Measurements from ENCODE around the gene SPATA31C1. TPM values are rescaled to one million over a fixed set of nuclear protein-coding genes. Genes with fewer than 3 reads are reported as not detected.

SPATA31C1 gene
- total RNA-seq, 1 donor from 2014 or later: not detected

DNA sequence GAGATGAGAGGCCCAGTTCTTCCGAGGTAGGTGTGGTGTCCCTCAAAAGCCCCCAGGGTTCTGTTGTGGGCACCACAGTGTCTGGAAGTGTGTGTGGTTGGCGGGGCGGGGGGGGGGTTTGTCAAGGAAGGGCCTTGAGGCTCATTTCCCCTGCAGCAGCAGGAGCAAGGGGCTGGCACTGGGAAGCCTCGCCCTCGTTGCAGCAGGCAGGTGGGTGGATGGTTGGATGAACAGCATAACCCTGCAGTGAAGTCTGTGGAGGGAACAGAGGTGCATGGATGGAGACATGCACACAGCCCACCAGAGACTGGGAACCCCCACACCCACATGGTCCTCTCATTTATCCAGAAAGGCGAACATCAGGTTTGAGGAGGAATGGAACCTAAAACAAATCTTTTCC lies 37.1 kb upstream of the SPATA31C1 start:
- no peaks in the 10 kb centered on the region for H3K9me3 Mint-ChIP-seq
- intact Hi-C loops (cut with micrococcal nuclease): no loop called here
- peaks cover 3% of the 10 kb centered on the region for H3K4me1 Mint-ChIP-seq (ENCODE audit: low read depth)
- H3K27me3 Mint-ChIP-seq (ENCODE audit: low read depth): no peaks in the 10 kb centered on the region
- H3K36me3 Mint-ChIP-seq (ENCODE audit: low read depth): no peaks in the 10 kb centered on the region
- H3K27ac Mint-ChIP-seq: no peak overlapping the region
- no peak for DNase-seq (ENCODE audit: low spot score)
- no peak overlapping the region for H3K4me3 Mint-ChIP-seq (ENCODE audit: low read depth)

DNA sequence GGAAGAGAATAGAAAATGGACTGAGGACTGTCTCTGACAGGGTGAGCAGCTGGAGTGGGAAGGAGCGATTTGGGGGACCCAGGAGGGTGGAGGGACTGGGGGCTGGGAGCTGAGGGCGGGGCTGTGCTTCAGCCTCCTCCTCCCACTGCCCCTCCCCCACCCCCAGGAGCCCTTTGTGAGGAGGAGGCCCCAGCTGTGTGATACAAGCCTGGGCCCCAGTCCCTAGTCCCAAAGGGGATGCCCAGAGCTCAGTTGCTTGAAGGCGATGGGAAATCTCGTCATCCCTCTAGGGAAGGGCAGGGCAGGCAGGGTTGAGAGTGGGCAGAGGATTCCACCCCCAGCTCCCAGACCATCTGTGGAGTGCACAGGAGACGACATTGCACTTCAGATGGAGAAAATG lies 35.1 kb upstream of the SPATA31C1 start, which contains the start of gene SPATA31E1:
TSS of gene SPATA31E1 (plus strand) at position 251 of the 400 bp plus-strand sequence. CDS start at position 266, 15 bp downstream.
- Mint-ChIP-seq H3K4me1 (ENCODE audit: low read depth) (peaks cover 3% of the 10 kb centered on the region), H3K27me3 (ENCODE audit: low read depth) (no peaks in the 10 kb centered on the region), H3K36me3 (ENCODE audit: low read depth) (no peaks in the 10 kb centered on the region), H3K4me3 (ENCODE audit: low read depth) (no peak within 1 kb of the TSS), H3K9me3 (no peaks in the 10 kb centered on the region), H3K27ac (no peak within 1 kb of the TSS)
- intact Hi-C loops (cut with micrococcal nuclease): no loop called here
- no peak for DNase-seq (ENCODE audit: low spot score)

DNA sequence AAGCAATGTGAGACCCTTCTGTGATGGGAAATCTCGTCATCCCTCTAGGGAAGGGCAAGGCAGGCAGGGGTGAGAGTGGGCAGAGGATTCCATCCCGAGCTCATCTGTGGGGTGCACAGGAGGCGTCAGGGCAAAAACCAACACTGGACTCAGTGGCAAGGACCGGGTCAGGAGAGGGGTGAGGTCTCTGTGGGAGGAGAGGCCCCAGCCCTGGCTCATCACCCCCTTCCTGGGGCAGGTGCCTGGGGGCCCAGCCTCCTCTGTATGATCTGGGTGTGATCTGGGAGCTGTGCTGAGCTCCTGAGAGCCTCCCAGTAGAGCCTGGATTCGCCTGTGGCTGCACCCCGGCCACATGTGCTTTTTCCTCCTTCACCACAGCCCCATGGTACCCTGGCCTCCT lies 34.5 kb upstream of the SPATA31C1 start:
- intact Hi-C loops (cut with micrococcal nuclease): no loop called here
- Mint-ChIP-seq H3K4me3 (ENCODE audit: low read depth) (no peak overlapping the region), H3K9me3 (no peaks in the 10 kb centered on the region), H3K36me3 (ENCODE audit: low read depth) (no peaks in the 10 kb centered on the region), H3K4me1 (ENCODE audit: low read depth) (peaks cover 3% of the 10 kb centered on the region), H3K27me3 (ENCODE audit: low read depth) (no peaks in the 10 kb centered on the region), H3K27ac (no peak overlapping the region)
- DNase-seq (ENCODE audit: low spot score): no peak

DNA sequence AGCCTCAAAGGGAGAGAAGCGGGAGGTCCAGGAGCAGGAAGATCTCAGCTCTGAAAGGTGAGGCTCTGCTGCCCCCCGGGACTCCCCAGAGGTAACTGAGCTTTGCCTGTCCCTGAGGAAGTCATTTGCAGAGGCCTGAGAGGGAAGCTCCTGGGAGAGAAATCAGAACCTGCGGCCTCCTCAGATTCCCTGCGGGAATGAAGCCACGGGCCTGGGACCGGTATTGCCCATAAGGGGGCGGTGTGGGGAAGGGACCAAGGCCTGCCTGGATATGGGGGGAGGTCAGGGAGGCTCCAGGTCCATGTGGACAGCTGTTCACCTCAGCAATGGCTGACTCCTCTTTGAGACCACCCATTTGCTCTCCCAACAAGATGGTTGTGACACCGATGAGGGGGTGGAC lies 33.8 kb upstream of the SPATA31C1 start:
- Mint-ChIP-seq H3K4me1 (ENCODE audit: low read depth) (no peaks in the 10 kb centered on the region), H3K36me3 (ENCODE audit: low read depth) (no peaks in the 10 kb centered on the region), H3K9me3 (no peaks in the 10 kb centered on the region), H3K27ac (no peak overlapping the region), H3K27me3 (ENCODE audit: low read depth) (no peaks in the 10 kb centered on the region), H3K4me3 (ENCODE audit: low read depth) (no peak overlapping the region)
- DNase-seq (ENCODE audit: low spot score): no peak
- intact Hi-C loops (cut with micrococcal nuclease): no loop called here

DNA sequence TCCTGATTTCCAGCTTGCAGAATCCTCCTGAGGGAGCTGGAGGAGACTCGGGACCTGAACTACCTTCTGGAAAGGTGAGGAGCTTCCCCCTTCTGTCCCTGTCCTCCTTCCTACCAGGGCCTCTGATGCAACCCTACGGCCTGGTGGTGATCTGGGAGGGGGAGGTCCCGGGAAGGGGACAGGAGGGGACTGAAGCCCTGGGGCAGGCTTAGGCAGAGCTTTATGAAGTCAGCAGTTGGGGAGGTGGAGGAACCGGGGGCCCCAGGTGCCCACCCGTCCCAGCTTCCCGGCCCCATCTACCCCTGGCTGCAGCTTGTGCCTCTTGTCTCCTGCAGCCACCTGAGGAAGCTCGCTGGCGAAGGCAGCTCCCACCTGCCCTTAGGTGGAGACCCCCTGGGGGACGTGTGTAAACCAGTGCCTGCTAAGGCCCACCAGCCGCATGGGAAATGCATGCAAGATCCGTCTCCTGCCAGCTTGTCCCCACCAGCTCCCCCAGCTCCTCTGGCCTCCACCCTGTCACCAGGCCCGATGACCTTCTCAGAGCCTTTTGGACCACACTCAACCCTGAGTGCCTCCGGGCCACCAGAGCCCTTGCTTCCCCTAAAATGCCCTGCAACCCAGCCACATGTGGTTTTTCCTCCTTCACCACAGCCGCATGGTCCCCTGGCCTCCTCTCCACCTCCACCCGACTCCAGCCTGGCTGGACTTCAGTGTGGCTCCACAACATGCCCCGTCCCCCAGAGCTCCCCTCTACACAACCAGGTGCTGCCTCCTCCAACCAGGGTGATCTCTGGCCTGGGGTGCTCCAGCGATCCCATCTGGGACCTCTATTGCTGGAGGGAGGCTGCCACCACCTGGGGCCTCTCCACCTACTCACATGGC lies 32.9 kb upstream of the SPATA31C1 start:
- H3K27ac Mint-ChIP-seq: no peak overlapping the region
- intact Hi-C loops (cut with micrococcal nuclease): no loop called here
- DNase-seq (ENCODE audit: low spot score): no peak

DNA sequence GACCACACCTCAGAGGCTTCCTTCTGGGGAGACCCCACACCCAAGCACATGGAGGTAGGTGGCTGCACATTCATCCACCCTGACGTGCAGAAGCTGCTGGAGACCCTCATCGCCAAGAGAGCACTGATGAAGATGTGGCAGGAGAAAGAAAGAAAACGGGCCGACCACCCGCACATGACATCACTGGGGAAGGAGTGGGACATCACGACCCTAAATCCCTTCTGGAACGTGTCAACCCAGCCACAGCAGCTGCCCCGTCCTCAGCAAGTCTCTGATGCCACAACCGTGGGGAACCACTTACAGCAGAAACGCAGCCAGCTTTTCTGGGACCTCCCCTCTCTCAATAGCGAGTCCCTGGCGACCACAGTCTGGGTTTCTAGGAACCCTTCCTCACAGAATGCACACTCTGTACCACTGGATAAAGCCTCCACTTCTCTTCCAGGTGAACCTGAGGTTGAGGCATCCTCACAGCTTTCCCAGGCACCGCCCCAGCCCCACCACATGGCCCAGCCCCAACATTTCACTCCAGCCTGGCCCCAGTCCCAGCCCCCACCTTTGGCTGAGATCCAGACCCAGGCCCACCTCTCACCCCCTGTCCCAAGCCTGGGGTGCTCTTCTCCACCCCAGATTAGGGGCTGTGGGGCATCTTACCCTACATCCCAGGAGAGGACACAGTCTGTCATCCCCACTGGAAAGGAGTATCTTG lies 32.1 kb upstream of the SPATA31C1 start:
- no peaks in the 10 kb centered on the region for H3K36me3 Mint-ChIP-seq (ENCODE audit: low read depth)
- intact Hi-C loops (cut with micrococcal nuclease): no loop called here
- no peaks in the 10 kb centered on the region for H3K9me3 Mint-ChIP-seq
- no peak for DNase-seq (ENCODE audit: low spot score)
- no peak overlapping the region for H3K27ac Mint-ChIP-seq
- H3K4me3 Mint-ChIP-seq (ENCODE audit: low read depth): no peak overlapping the region
- no peaks in the 10 kb centered on the region for H3K27me3 Mint-ChIP-seq (ENCODE audit: low read depth)
- no peaks in the 10 kb centered on the region for H3K4me1 Mint-ChIP-seq (ENCODE audit: low read depth)

More for the DNA sequence above, 32.9 kb upstream of the SPATA31C1 start:
- Mint-ChIP-seq H3K27me3 (ENCODE audit: low read depth) (no peaks in the 10 kb centered on the region), H3K9me3 (no peaks in the 10 kb centered on the region), H3K4me3 (ENCODE audit: low read depth) (no peak overlapping the region), H3K4me1 (ENCODE audit: low read depth) (no peaks in the 10 kb centered on the region), H3K36me3 (ENCODE audit: low read depth) (no peaks in the 10 kb centered on the region)

DNA sequence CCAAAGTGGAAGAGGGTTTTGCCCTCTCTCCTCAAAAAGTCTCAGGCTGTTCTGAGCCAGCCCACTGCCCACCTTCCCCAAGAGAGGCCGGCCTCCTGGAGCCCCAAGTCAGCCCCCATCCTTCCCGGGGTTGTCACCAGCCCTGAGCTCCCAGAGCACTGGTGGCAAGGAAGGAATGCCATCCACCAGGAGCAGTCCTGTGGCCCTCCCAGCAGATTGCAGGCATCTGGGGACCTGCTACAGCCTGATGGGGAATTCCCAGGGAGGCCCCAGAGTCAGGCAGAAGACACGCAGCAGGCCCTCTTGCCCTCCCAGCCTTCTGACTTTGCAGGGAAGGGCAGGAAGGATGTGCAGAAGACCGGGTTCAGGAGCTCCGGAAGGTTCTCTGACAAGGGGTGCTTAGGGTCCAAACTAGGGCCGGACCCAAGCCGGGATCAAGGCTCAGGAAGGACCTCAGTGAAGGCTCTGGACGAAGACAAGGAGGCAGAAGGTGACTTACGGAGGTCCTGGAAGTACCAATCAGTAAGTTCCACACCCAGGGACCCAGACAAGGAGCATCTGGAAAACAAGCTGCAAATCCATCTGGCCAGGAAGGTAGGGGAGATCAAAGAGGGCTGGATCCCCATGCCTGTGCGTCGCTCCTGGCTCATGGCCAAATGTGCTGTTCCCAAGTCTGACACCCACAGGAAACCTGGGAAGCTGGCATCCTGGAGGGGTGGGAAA lies 31.4 kb upstream of the SPATA31C1 start:
- no peak for DNase-seq (ENCODE audit: low spot score)
- H3K27ac Mint-ChIP-seq: no peak overlapping the region

DNA sequence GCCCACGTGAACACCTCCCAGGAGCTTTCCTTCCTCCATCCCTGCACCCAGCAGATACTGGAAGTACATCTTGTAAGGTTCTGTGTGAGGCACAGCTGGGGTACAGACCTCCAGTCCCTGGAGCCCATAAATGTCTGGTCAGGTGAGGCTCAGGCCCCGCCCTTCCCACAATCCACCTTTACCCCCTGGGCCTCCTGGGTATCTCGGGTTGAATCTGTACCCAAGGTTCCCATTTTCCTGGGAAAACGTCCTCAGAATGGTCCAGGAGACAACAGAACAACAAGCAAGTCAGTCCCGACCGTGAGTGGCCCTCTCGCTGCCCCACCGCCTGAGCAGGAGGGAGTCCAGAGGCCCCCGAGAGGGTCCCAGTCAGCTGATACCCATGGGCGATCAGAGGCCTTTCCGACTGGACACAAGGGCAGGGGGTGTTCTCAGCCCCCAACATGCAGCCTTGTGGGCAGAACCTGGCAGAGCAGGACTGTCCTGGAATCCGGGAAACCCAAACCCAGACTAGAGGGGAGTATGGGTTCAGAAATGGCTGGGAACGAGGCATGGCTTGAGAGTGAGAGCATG lies 30.7 kb upstream of the SPATA31C1 start:
- Mint-ChIP-seq H3K27ac (no peak overlapping the region), H3K9me3 (no peaks in the 10 kb centered on the region), H3K4me3 (ENCODE audit: low read depth) (no peak overlapping the region), H3K36me3 (ENCODE audit: low read depth) (no peaks in the 10 kb centered on the region), H3K4me1 (ENCODE audit: low read depth) (no peaks in the 10 kb centered on the region), H3K27me3 (ENCODE audit: low read depth) (no peaks in the 10 kb centered on the region)
- no peak for DNase-seq (ENCODE audit: low spot score)
- intact Hi-C loops (cut with micrococcal nuclease): no loop called here

More for the DNA sequence above, 31.4 kb upstream of the SPATA31C1 start:
- Mint-ChIP-seq H3K4me3 (ENCODE audit: low read depth) (no peak overlapping the region), H3K4me1 (ENCODE audit: low read depth) (no peaks in the 10 kb centered on the region), H3K36me3 (ENCODE audit: low read depth) (no peaks in the 10 kb centered on the region), H3K9me3 (no peaks in the 10 kb centered on the region), H3K27me3 (ENCODE audit: low read depth) (no peaks in the 10 kb centered on the region)
- intact Hi-C loops (cut with micrococcal nuclease): no loop called here

DNA sequence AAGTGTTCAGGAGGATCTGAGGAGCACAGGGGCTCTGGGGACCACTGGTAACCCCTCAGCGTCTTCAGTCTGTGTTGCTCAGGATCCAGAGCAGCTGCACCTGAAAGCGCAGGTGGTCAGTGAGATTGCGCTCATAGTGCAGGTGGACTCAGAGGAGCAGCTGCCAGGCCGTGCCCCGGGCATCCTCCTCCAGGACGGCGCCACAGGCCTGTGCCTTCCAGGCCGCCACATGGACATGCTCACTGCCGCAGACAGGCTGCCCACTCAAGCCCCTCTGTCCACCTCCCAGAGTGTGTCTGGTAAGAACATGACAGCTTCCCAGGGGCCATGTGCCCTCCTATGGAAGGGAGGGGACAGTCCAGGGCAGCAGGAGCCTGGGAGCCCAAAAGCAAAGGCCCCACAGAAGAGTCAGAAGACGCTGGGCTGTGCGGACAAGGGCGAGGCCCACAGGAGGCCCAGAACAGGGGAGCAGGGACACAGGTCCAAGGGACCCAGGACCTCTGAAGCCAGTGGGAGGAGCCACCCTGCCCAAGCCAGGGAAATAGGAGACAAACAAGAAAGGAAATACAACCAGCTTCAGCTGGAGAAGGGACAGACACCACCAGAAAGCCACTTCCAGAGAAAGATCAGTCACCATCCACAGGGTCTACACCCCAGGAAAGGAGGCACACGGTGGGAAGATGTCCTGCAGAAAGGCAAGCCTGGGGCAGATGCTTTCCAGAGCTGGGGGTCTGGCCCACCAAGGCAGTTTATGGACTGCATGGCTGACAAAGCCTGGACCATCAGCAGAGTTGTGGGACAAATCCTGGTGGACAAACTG lies 29.9 kb upstream of the SPATA31C1 start:
- Mint-ChIP-seq H3K4me1 (ENCODE audit: low read depth) (peaks cover under 1% of the 10 kb centered on the region), H3K4me3 (ENCODE audit: low read depth) (no peak overlapping the region), H3K27ac (no peak overlapping the region), H3K9me3 (no peaks in the 10 kb centered on the region), H3K36me3 (ENCODE audit: low read depth) (no peaks in the 10 kb centered on the region), H3K27me3 (ENCODE audit: low read depth) (peaks cover 5% of the 10 kb centered on the region)
- no peak for DNase-seq (ENCODE audit: low spot score)
- intact Hi-C loops (cut with micrococcal nuclease): no loop called here

DNA sequence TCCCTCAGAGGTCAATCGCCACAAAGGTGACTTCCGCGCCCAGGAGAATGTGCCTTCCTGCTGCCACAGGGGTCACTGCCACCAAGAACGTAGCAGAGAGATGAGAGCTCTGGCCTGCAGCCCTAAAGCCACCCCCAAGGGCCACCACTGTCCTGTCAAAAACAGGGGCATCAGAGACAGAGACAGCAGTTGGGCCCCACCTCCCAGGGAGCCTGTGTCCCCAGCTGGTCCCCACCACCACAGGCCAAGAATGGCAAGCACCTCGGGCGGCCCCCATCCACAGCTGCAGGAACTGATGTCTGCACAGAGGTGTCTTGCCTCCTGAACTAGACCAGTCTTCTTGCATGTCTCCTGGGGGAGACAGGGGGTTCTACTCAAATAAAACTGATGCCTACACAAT lies 29.3 kb upstream of the SPATA31C1 start:
- Mint-ChIP-seq H3K27ac (no peak overlapping the region), H3K9me3 (no peaks in the 10 kb centered on the region), H3K4me1 (ENCODE audit: low read depth) (peaks cover 2% of the 10 kb centered on the region), H3K4me3 (ENCODE audit: low read depth) (no peak overlapping the region), H3K36me3 (ENCODE audit: low read depth) (no peaks in the 10 kb centered on the region), H3K27me3 (ENCODE audit: low read depth) (peaks cover 5% of the 10 kb centered on the region)
- DNase-seq (ENCODE audit: low spot score): no peak
- intact Hi-C loops (cut with micrococcal nuclease): no loop called here

DNA sequence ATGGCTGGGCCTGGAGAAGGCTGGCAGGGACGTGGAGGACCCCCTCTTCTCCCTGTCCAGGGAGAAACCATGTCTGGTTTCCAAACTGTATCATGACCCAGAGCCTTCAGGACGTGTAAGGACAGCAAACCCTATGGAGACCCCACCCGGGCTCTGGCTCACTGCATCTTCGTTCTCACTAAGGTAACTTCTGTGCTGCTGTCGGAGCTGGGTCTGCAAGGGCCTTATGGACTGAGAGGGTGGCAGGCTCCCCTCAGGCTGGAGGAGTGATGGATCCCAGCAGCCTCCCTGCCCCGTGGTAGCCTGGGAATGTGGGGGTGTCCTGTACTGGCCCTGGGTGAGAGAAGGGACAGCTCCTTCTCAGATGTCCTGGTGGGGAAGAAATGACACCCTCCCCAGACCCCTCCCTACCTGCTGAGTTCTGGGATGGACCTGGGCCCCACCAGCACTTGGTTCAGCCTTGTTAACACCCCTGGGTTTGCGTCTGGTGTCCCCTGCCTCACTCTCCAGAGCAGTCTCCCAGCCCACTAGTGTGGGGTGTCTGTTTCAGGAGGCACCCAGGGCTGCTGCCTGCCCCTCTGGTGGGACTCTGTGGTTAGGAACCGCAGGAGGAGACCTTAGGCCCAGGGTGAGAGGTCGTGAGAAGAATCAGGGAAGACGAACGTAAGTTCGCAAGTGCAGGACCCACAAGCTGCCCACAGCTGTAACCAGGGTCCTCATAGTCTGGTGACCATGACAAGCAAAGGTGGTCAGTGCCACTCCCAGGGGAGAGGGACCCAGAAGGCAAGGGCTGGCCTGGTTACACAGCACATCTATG lies 28.5 kb upstream of the SPATA31C1 start:
- Mint-ChIP-seq H3K4me3 (ENCODE audit: low read depth) (no peak overlapping the region), H3K27ac (no peak overlapping the region), H3K27me3 (ENCODE audit: low read depth) (peaks cover 10% of the 10 kb centered on the region), H3K9me3 (no peaks in the 10 kb centered on the region), H3K36me3 (ENCODE audit: low read depth) (no peaks in the 10 kb centered on the region), H3K4me1 (ENCODE audit: low read depth) (peaks cover 2% of the 10 kb centered on the region)
- no peak for DNase-seq (ENCODE audit: low spot score)
- intact Hi-C loops (cut with micrococcal nuclease): no loop called here

All from activated T-helper 2 cell treated with anti-CD3 and anti-CD28 coated beads, Interferon-gamma antibody, Interleukin-2, Interleukin-4, amounts not matched to agents 10 μg/mL and 5 μg/mL and 100 μg/mL, durations not matched to agents 14 hours and 24 hours and 36 hours (primary cell).